C4-2B (cell line): ENCODE data around the gene TENM4.

Experiments used
- H3K27ac ChIP-seq: fragments of 450-650 bp; 2 replicates; pipeline ENCODE4 v1.5.1; 2017
- CTCF ChIP-seq: fragments of 450-650 bp; conservative IDR thresholded peaks from 2 replicates; pipeline ENCODE4 v1.5.1; 2017; ENCODE audit warnings: mild to moderate bottlenecking
- ZFX ChIP-seq: fragments of 450-650 bp; IDR thresholded peaks from 2 replicates; pipeline ENCODE4 v1.6.1; 2017

TENM4 gene

GRCh38 chr11:78853521-78853920, 587.3 kb downstream of the TENM4 start:
- no peak for TF ChIP-seq ZFX
- no peak for TF ChIP-seq CTCF
- H3K27ac ChIP-seq: no peak overlapping the region

DNA sequence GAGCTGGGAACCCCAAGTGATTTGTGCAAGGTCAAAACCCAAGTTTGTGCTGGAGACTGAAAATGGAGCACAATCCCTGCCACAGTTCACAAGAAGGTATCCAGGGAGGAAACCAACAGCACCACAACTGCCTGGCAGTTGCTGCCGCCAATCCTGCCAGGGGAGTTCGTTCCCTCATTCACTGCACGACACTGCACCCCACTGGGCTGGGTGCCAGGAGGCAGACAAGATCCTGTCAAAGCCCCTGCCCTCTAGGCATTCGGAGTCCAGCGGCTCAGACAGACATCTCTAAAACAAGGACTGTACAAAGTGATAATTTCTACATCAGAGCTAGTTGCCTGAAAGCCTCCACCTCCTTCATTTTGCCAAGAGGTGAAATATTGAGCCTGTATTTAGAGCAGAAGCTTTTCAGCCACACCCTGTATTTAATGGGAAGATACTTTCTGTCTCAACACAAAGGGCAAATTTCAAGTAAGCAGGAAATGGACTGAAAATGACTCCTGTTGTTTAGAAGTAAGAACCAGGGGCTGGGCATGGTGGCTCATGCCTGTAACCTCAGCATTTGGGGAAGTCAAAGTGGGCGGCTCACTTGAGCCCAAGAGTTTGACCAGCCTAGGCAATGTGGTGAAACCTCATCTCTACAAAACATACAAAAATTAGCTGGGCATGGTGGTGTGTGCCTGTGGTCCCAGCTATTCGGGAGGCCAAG, 588.8 kb downstream of the TENM4 start:
- TF ChIP-seq ZFX (no peak), CTCF (no peak)

GRCh38 chr11:78850078-78850477, 590.8 kb downstream of the TENM4 start:
- H3K27ac ChIP-seq: no peak overlapping the region
- TF ChIP-seq ZFX: no peak
- no peak for TF ChIP-seq CTCF

More for the DNA sequence above, 588.8 kb downstream of the TENM4 start:
- H3K27ac ChIP-seq: no peak overlapping the region

GRCh38 chr11:78846269-78846668, 594.6 kb downstream of the TENM4 start:
- TF ChIP-seq CTCF (no peak), ZFX (no peak)
- no peak overlapping the region for H3K27ac ChIP-seq

- no peak for TF ChIP-seq ZFX
- H3K27ac ChIP-seq: no peak overlapping the region
Observed at GRCh38 chr11:78845496-78845895, 595.3 kb downstream of the TENM4 start.

- TF ChIP-seq ZFX (no peak), CTCF (no peak)
- H3K27ac ChIP-seq: no peak overlapping the region
Observed at GRCh38 chr11:78841456-78842060, 599.3 kb downstream of the TENM4 start.

DNA sequence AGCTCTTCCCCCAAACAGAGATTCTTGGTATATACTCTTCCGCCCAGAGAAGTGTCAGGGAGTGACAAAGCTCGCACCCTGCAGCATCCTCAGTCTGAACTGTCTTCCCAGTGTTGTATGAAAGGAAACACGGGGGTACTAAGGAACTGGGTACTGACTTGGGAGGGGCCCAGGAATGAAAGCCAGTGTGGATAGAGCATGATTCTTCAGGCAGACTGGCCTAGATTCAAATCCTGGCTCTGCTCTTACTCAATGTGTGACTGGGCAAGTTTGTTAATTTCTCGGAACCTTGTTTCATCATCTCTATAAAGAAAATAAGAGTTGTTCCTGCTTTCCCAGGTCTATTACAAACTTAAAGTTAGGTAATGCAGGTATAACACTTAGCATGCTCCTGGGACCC, 600.2 kb downstream of the TENM4 start:
- H3K27ac ChIP-seq: no peak overlapping the region
- no peak for TF ChIP-seq ZFX
- TF ChIP-seq CTCF: no peak

- TF ChIP-seq CTCF (no peak), ZFX (no peak)
- H3K27ac ChIP-seq: no peak overlapping the region
Observed at GRCh38 chr11:78840200-78840599, 600.6 kb downstream of the TENM4 start.
